GM19452 (cell line): ENCODE data around the gene MAOA.
"Not testable (repeated sequence)": the region's sequence is repeated elsewhere in the genome, so short reads cannot be mapped to it uniquely, and the experiment has no call there.

Experiments used
- ATAC-seq: cut with Tn5 transposase; IDR thresholded peaks from one replicate; pipeline ENCODE4 v1.9.1; 2021; ENCODE audit not compliant: unreplicated experiment

MAOA gene

GRCh38 chrX:43656005-43656494, at the start of gene MAOA:
Gene MAOA, plus strand, starts transcription at chrX:43656299. Its CDS starts 43 bp downstream, at chrX:43656342.
- ATAC-seq: no peak

GRCh38 chrX:43612400-43612799, 43.7 kb upstream of the MAOA start:
- ATAC-seq: no peak

DNA sequence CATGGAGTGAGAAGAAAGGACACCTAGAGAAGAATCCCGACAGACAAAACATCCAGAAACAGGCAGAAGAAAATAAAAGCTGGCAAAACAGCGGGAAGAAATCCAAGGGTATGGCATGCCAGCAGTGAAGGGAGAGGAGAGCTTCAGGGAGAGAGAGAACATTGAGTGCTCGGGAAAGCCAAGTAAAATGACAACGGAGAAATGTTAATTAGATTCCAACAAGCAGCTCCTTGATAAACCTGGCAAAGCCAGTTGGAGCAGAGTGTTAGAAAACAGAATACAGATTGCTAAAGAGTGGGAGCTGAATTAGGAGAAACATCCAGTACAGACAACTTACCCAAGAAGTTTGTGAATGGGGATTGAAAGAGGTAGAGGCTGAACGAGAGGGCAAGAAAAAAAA, 40.4 kb upstream of the MAOA start:
- ATAC-seq: no peak

- ATAC-seq: no peak
Measured at GRCh38 chrX:43618366-43619205, 37.5 kb upstream of the MAOA start.

- ATAC-seq: not testable (repeated sequence)
Measured at GRCh38 chrX:43619861-43620260, 36.2 kb upstream of the MAOA start.

GRCh38 chrX:43627147-43627546, 29.0 kb upstream of the MAOA start:
- ATAC-seq: no peak

- no peak for ATAC-seq
Measured at GRCh38 chrX:43627669-43628068, 28.4 kb upstream of the MAOA start.

GRCh38 chrX:43629229-43629628, 26.9 kb upstream of the MAOA start:
- no peak for ATAC-seq

- no peak for ATAC-seq
Measured at GRCh38 chrX:43631841-43632240, 24.3 kb upstream of the MAOA start.

DNA sequence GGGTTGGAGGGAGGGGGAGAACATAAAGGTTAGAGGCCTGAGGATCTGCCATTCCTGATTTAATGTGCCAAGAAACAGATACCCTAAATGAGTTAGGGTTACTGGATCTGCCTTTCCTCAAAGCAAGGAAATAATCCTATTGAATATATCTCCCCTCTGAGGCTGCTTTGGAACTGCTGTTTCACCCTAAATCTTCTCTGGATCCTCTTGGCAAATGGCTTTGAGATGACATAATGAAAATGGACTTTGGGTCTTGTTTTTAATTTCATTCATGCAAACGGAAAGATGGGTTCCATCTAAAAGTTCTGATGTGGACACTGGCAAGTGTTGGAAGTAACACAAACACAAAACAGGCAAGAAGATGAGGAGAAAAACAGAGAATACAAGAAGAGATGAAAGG, 23.0 kb upstream of the MAOA start:
- no peak for ATAC-seq

- ATAC-seq: no peak
Measured at GRCh38 chrX:43633757-43634156, 22.3 kb upstream of the MAOA start.

- no peak for ATAC-seq
Measured at GRCh38 chrX:43640482-43640881, 15.6 kb upstream of the MAOA start.

DNA sequence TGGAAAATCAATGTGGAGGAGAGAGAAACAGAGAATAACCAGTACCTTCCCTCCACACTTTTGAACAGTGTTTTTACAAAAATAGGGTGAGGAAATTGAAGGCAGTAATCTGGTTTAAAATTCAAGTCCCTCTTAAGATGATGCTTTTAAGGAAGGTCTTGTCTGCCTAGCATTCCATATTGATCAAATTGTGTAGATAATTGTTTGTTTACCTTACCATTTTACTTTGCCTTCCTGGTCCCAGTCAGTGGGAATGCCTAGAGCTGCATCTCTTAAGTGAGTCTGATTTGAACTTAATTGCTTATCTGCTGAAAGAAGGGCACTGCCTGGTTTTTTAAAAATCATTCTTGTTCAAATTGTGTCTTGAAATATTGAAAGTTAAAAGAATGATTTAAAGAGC, 14.4 kb upstream of the MAOA start:
- ATAC-seq: no peak

- no peak for ATAC-seq
Measured at GRCh38 chrX:43643201-43643600, 12.9 kb upstream of the MAOA start.

GRCh38 chrX:43643662-43644061, 12.4 kb upstream of the MAOA start:
- no peak for ATAC-seq

GRCh38 chrX:43644124-43644701, 11.9 kb upstream of the MAOA start:
- no peak for ATAC-seq

DNA sequence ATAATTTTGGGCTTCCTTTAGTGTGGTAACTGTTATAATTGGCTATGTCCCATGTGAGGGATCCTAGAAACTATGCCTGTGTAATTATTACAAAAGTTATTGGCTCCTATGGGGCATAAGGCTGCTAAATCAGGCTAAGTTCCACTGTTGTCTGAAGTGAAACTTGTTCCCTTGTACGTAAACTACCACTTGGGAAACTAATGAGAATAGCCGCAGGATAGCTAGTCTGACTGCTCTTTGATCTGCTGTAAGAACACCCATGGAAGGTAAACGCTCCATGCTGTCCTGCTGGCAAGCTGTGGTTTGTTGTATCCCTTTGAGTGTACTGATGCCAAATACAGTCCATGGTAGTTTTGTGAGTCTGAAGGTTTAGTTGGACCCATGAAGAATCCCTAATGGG, 9.3 kb upstream of the MAOA start:
- ATAC-seq: no peak

GRCh38 chrX:43654431-43655150, 1.5 kb upstream of the MAOA start:
- peak; percentile 98 for ATAC-seq

- ATAC-seq: no peak
Measured at GRCh38 chrX:43655151-43656004, 721 bp upstream of the MAOA start.

GRCh38 chrX:43657671-43658070, 1.6 kb downstream of the MAOA start:
- ATAC-seq: no peak
